K562 (cell line): Measurements from ENCODE around the gene CDC25B. TPM values are rescaled to one million over a fixed set of nuclear protein-coding genes. Genes with fewer than 3 reads are reported as not detected.

ENCODE experiments used
- CREM ChIP-seq: IDR thresholded peaks from 2 replicates; pipeline ENCODE4 v1.6.1; 2014; ENCODE audit warnings: antibody characterized with exemption, low read depth
- HDAC1 ChIP-seq, 2 experiments: fragments of 450-650 bp; IDR thresholded peaks; 2 replicates each; pipeline ENCODE4 v1.6.1; 2016 to 2017; ENCODE audit warnings: inconsistent platforms in 1 of 2, mild to moderate bottlenecking in 1 of 2, moderate library complexity in 1 of 2
- PHF20 ChIP-seq: fragments of 450-650 bp; IDR thresholded peaks from 2 replicates; pipeline ENCODE4 v1.6.1; 2018; ENCODE audit not compliant: partially characterized antibody
- POLR2A ChIP-seq: fragments of 450-650 bp; conservative IDR thresholded peaks from 2 replicates; pipeline ENCODE4 v1.6.1; 2016
- SIN3B ChIP-seq: fragments of 450-650 bp; IDR thresholded peaks from 2 replicates; pipeline ENCODE4 v1.6.1; 2017; ENCODE audit warnings: low read depth, mild to moderate bottlenecking, moderate library complexity
- SUPT5H ChIP-seq: fragments of 450-650 bp; IDR thresholded peaks from 2 replicates; pipeline ENCODE4 v1.6.1; 2016
- YY1 ChIP-seq, 3 experiments: IDR thresholded peaks; 2 replicates each; pipeline ENCODE4 v1.6.1; 2011; ENCODE audit warnings: low read length in 2 of 3, mild to moderate bottlenecking in 2 of 3, moderate library complexity in 2 of 3, borderline replicate concordance in 1 of 3, control low read depth in 1 of 3, low read depth in 1 of 3; ENCODE audit not compliant: insufficient read depth in 3 of 3, insufficient replicate concordance in 2 of 3, control insufficient read depth in 1 of 3, insufficient read length in 1 of 3; ENCODE audit errors: extremely low read depth in 1 of 3
- polyA plus RNA-seq, 8 experiments: library from polyadenylated mRNA; depleted of rRNA in 4 of 8; stranded (reverse) in 5 of 8; unstranded in 3 of 8; fragments of >200 nt; fragmentation: Nextera tagmentation in 2 of 8; fragmentation: Illumina TruSeq in 1 of 8; extraction: Ambion mirVana in 2 of 8; extraction: Trizol in 1 of 8; gene quantifications; 2 replicates each; pipeline versions ENCODE4 v1.2.1 to v1.2.3, GENCODE V29; 2011 to 2014; ENCODE audit warnings: inconsistent platforms in 1 of 8, missing spikeins in 1 of 8
- total RNA-seq, 7 experiments: library from RNA; depleted of rRNA in 6 of 7; stranded (reverse); fragments of >200 nt in 6 of 7; fragmentation: Illumina TruSeq in 2 of 7; extraction: Trizol in 2 of 7; gene quantifications; 2 replicates each; pipeline versions ENCODE4 v1.2.1 to v1.2.3, GENCODE V29; 2011 to 2021; ENCODE audit warnings: low replicate concordance in 1 of 7
- TF ChIP-seq, protein P1 (sequence below): sonication (generic); formaldehyde crosslinking; IDR thresholded peaks from 2 replicates; pipeline ENCODE4 v1.8.1; 2023; ENCODE audit warnings: missing genetic modification reagents, mild to moderate bottlenecking, borderline replicate concordance
- TF ChIP-seq, protein P2 (sequence below): fragments of 250-450 bp; sonication (Bioruptor Pico); IDR thresholded peaks from 2 replicates; pipeline ENCODE4 v1.4.0; 2020
- TF ChIP-seq, protein P3 (sequence below): sonication (generic); formaldehyde crosslinking; IDR thresholded peaks from 2 replicates; pipeline ENCODE4 v1.8.0; 2022; ENCODE audit warnings: missing genetic modification reagents, mild to moderate bottlenecking, moderate library complexity, borderline replicate concordance
- TF ChIP-seq, protein P4 (sequence below), 2 experiments: IDR thresholded peaks; 2 replicates each; pipeline ENCODE4 v1.6.1; 2011; ENCODE audit warnings: borderline replicate concordance in 1 of 2, control low read depth in 1 of 2, low read depth in 1 of 2, low read length in 1 of 2, mild to moderate bottlenecking in 1 of 2, mixed read lengths in 1 of 2, moderate library complexity in 1 of 2; ENCODE audit not compliant: insufficient read depth in 1 of 2, insufficient read length in 1 of 2, poor library complexity in 1 of 2, severe bottlenecking in 1 of 2; ENCODE audit errors: extremely low read depth in 1 of 2

CDC25B gene
- total and polyA plus RNA-seq, 9 of the 15 experiments (the other 6 are each of a cell fraction or from before 2014, with no cell fraction given) = 2.3 to 35.7 (median 9.5) TPM

DNA sequence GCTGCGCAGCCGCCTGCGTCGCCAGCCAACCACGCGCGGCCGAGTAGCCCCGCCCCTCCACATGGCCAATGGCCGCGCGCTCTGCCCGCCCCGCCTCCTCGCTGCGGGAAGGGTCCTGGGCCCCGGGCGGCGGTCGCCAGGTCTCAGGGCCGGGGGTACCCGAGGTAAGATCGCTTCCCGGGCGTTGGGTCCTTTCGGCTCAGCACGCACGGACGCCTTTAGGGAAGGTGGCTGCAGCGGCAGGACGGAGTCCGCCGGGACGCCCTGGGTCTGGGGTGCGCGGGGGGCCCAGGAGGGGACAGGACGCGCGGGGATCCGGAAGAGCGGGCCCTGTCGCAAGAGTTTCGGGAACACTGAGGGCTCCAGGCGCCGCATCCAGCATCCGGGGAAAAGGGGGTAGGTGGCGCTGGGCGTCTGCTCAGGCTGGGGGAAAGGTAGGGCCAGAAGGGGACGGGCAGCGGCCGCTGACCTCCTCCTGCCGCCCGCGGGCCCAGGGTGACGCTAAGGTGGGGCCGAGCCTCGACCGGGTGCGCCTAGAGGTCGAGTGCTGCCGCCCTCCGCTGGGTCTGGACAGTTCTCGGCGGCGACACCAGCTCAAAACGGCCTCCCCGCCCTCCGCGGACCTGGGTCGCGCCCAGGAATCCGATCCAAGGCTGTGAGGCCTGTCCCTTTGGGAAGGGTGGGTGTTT, 50.8 kb downstream of the CDC25B start, which contains the start of gene MAVS (continued):
- TF ChIP-seq, protein P1, sequence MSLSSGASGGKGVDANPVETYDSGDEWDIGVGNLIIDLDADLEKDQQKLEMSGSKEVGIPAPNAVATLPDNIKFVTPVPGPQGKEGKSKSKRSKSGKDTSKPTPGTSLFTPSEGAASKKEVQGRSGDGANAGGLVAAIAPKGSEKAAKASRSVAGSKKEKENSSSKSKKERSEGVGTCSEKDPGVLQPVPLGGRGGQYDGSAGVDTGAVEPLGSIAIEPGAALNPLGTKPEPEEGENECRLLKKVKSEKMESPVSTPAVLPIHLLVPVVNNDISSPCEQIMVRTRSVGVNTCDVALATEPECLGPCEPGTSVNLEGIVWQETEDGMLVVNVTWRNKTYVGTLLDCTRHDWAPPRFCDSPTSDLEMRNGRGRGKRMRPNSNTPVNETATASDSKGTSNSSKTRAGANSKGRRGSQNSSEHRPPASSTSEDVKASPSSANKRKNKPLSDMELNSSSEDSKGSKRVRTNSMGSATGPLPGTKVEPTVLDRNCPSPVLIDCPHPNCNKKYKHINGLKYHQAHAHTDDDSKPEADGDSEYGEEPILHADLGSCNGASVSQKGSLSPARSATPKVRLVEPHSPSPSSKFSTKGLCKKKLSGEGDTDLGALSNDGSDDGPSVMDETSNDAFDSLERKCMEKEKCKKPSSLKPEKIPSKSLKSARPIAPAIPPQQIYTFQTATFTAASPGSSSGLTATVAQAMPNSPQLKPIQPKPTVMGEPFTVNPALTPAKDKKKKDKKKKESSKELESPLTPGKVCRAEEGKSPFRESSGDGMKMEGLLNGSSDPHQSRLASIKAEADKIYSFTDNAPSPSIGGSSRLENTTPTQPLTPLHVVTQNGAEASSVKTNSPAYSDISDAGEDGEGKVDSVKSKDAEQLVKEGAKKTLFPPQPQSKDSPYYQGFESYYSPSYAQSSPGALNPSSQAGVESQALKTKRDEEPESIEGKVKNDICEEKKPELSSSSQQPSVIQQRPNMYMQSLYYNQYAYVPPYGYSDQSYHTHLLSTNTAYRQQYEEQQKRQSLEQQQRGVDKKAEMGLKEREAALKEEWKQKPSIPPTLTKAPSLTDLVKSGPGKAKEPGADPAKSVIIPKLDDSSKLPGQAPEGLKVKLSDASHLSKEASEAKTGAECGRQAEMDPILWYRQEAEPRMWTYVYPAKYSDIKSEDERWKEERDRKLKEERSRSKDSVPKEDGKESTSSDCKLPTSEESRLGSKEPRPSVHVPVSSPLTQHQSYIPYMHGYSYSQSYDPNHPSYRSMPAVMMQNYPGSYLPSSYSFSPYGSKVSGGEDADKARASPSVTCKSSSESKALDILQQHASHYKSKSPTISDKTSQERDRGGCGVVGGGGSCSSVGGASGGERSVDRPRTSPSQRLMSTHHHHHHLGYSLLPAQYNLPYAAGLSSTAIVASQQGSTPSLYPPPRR (CRISPR knock-in tag) = peak; percentile 20; the same call in 1 of the 2 replicates
- TF ChIP-seq, protein P2, sequence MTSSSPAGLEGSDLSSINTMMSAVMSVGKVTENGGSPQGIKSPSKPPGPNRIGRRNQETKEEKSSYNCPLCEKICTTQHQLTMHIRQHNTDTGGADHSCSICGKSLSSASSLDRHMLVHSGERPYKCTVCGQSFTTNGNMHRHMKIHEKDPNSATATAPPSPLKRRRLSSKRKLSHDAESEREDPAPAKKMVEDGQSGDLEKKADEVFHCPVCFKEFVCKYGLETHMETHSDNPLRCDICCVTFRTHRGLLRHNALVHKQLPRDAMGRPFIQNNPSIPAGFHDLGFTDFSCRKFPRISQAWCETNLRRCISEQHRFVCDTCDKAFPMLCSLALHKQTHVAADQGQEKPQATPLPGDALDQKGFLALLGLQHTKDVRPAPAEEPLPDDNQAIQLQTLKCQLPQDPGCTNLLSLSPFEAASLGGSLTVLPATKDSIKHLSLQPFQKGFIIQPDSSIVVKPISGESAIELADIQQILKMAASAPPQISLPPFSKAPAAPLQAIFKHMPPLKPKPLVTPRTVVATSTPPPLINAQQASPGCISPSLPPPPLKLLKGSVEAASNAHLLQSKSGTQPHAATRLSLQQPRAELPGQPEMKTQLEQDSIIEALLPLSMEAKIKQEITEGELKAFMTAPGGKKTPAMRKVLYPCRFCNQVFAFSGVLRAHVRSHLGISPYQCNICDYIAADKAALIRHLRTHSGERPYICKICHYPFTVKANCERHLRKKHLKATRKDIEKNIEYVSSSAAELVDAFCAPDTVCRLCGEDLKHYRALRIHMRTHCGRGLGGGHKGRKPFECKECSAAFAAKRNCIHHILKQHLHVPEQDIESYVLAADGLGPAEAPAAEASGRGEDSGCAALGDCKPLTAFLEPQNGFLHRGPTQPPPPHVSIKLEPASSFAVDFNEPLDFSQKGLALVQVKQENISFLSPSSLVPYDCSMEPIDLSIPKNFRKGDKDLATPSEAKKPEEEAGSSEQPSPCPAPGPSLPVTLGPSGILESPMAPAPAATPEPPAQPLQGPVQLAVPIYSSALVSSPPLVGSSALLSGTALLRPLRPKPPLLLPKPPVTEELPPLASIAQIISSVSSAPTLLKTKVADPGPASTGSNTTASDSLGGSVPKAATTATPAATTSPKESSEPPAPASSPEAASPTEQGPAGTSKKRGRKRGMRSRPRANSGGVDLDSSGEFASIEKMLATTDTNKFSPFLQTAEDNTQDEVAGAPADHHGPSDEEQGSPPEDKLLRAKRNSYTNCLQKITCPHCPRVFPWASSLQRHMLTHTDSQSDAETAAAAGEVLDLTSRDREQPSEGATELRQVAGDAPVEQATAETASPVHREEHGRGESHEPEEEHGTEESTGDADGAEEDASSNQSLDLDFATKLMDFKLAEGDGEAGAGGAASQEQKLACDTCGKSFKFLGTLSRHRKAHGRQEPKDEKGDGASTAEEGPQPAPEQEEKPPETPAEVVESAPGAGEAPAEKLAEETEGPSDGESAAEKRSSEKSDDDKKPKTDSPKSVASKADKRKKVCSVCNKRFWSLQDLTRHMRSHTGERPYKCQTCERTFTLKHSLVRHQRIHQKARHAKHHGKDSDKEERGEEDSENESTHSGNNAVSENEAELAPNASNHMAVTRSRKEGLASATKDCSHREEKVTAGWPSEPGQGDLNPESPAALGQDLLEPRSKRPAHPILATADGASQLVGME (CRISPR knock-in tag) = 0 out of 2 replicates have a peak, but pooled peaks have one; percentile 46
- TF ChIP-seq YY1 (IDR thresholded peaks at IDR 0.05; ENCODE audit: borderline replicate concordance in 1 of 3, control insufficient read depth in 1 of 3, extremely low read depth in 1 of 3, insufficient read depth in 3 of 3, insufficient read length in 1 of 3, insufficient replicate concordance in 2 of 3, low read depth in 1 of 3, low read length in 2 of 3) (peak in 2 of 3 experiments; percentile 80 to 90), POLR2A (peak; percentile 84), CREM (peak; percentile 40; the same call in 1 of the 2 replicates), PHF20 (peak; percentile 49), SIN3B (peak; percentile 49; the same call in 1 of the 2 replicates), HDAC1 (IDR thresholded peaks at IDR 0.05) (peak in 1 of 2 experiments; percentile 57; a peak in 1 of 4 replicates), SUPT5H (peak; percentile 78)
- TF ChIP-seq, protein P3, sequence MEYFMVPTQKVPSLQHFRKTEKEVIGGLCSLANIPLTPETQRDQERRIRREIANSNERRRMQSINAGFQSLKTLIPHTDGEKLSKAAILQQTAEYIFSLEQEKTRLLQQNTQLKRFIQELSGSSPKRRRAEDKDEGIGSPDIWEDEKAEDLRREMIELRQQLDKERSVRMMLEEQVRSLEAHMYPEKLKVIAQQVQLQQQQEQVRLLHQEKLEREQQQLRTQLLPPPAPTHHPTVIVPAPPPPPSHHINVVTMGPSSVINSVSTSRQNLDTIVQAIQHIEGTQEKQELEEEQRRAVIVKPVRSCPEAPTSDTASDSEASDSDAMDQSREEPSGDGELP = peak; percentile 68
- TF ChIP-seq, protein P4, sequence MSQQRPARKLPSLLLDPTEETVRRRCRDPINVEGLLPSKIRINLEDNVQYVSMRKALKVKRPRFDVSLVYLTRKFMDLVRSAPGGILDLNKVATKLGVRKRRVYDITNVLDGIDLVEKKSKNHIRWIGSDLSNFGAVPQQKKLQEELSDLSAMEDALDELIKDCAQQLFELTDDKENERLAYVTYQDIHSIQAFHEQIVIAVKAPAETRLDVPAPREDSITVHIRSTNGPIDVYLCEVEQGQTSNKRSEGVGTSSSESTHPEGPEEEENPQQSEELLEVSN (IDR thresholded peaks at IDR 0.05; ENCODE audit: borderline replicate concordance in 1 of 2, extremely low read depth in 1 of 2, insufficient read depth in 1 of 2, insufficient read length in 1 of 2, low read depth in 1 of 2, low read length in 1 of 2, poor library complexity in 1 of 2, severe bottlenecking in 1 of 2) = peak in 1 of 2 experiments; percentile 14
